HepG2 (cell line): ENCODE data around the gene TCL1A. TPM values are rescaled to one million over a fixed set of nuclear protein-coding genes. Genes with fewer than 3 reads are reported as not detected.
"Not testable (repeated sequence)": the region's sequence is repeated elsewhere in the genome, so short reads cannot be mapped to it uniquely, and the experiment has no call there.

Experiments
- ATAC-seq: fragments of 200-7000 bp; cut with Tn5 transposase; 3 replicates; pipeline ENCODE4 v1.9.1; 2020; ENCODE audit warnings: mild to moderate bottlenecking, moderate library complexity
- BruUV-seq: library from RNA; stranded (reverse); fragments of 400-500 nt; replicated peaks from 2 replicates; lab custom pipeline; 2021; lab: Mats Ljungman, UMichigan
- CTCF ChIA-PET: fragments of 300-600 bp; formaldehyde crosslinking; extraction: SDS; loops from one replicate; lab custom pipeline; 2021; ENCODE audit warnings: low total read pairs, inconsistent platforms, low intra/inter-chr PET ratio; lab: Yijun Ruan, JAX
- POLR2A ChIA-PET: fragments of 350-600 bp; sonication (Branson Sonifier 250); formaldehyde crosslinking; loops from one replicate; lab custom pipeline; 2020; ENCODE audit warnings: antibody characterized with exemption, inconsistent platforms; lab: Yijun Ruan, JAX
- DNase-seq: peaks from one replicate; pipeline ENCODE4 v3.0.0-alpha.2; 2015; ENCODE audit warnings: low spot score
- FAIRE-seq: peaks from 3 replicates; lab custom pipeline; 2011; peaks lifted over from hg19 to GRCh38; lab: Jason Lieb, UNC
- H2AFZ ChIP-seq: one replicate; pipeline ENCODE4 v1.6.1; 2011; ENCODE audit warnings: low read length, inconsistent platforms
- H3K27ac ChIP-seq: fragments of 300-600 bp; 3 replicates; pipeline ENCODE4 v1.8.0; 2011; ENCODE audit warnings: mixed run types, mild to moderate bottlenecking, mixed read lengths, low read length, inconsistent platforms; ENCODE audit not compliant: insufficient read depth; ENCODE audit errors: extremely low read length
- H3K27me3 ChIP-seq, 2 experiments: fragments of 200-600 bp in 1 of 2; 2 replicates in 1 of 2; 3 replicates in 1 of 2; pipeline versions ENCODE4 v1.6.0 to v1.8.0; 2011; ENCODE audit warnings: low read length in 2 of 2, mild to moderate bottlenecking in 2 of 2, moderate library complexity in 2 of 2, inconsistent platforms in 1 of 2; ENCODE audit not compliant: insufficient read depth in 2 of 2, control insufficient read depth in 1 of 2
- H3K36me3 ChIP-seq, 2 experiments: fragments of 200-600 bp in 1 of 2; replicated peaks in 1 of 2; 2 replicates in 1 of 2; 3 replicates in 1 of 2; pipeline versions ENCODE4 v1.5.1 to v1.8.0; 2011; ENCODE audit warnings: low read length in 2 of 2, inconsistent platforms in 1 of 2; ENCODE audit not compliant: insufficient read depth in 2 of 2, control insufficient read depth in 1 of 2
- H3K4me1 ChIP-seq: 2 replicates; pipeline ENCODE4 v1.5.1; 2012; ENCODE audit warnings: low read length, inconsistent platforms; ENCODE audit not compliant: insufficient read depth
- H3K4me2 ChIP-seq: 2 replicates; pipeline ENCODE4 v1.6.0; 2011; ENCODE audit warnings: low read depth, low read length, inconsistent platforms
- H3K4me3 ChIP-seq, 3 experiments: fragments of 200-600 bp in 1 of 3; sonication (generic), shearing (Covaris generic) in 1 of 3; replicated peaks in 1 of 3; 2 replicates each; pipeline ENCODE4 v1.5.1; 2011 to 2016; ENCODE audit warnings: low read length in 3 of 3, inconsistent platforms in 2 of 3, low read depth in 2 of 3, mild to moderate bottlenecking in 2 of 3, control low read depth in 1 of 3, mixed read lengths in 1 of 3; ENCODE audit not compliant: insufficient read depth in 1 of 3
- H3K79me2 ChIP-seq: one replicate; pipeline ENCODE4 v1.6.1; 2011; ENCODE audit warnings: low read length, inconsistent platforms; ENCODE audit not compliant: insufficient read depth
- H3K9ac ChIP-seq: 2 replicates; pipeline ENCODE4 v1.6.0; 2011; ENCODE audit warnings: mild to moderate bottlenecking, low read depth, low read length, inconsistent platforms; ENCODE audit not compliant: insufficient read depth
- H3K9me3 ChIP-seq: 2 replicates; pipeline ENCODE4 v1.5.1; 2012; ENCODE audit warnings: mild to moderate bottlenecking, low read length
- H4K20me1 ChIP-seq: 2 replicates; pipeline ENCODE4 v1.6.0; 2011; ENCODE audit warnings: inconsistent platforms, mild to moderate bottlenecking, low read length, moderate library complexity; ENCODE audit not compliant: insufficient read depth
- ATRX ChIP-seq: sonication (generic); formaldehyde crosslinking; IDR thresholded peaks from 2 replicates; pipeline ENCODE4 v1.4.0; 2020; ENCODE audit warnings: missing genetic modification reagents, borderline replicate concordance
- FOXK2 ChIP-seq: fragments of 450-650 bp; IDR thresholded peaks from 2 replicates; pipeline ENCODE4 v1.6.1; 2016
- MZF1 ChIP-seq: sonication (generic); formaldehyde crosslinking; IDR thresholded peaks from 2 replicates; pipeline ENCODE4 v1.8.1; 2023; ENCODE audit warnings: mild to moderate bottlenecking, missing genetic modification reagents, borderline replicate concordance
- NR2F1 ChIP-seq, 2 experiments: fragments of 450-650 bp in 1 of 2; formaldehyde crosslinking in 1 of 2; IDR thresholded peaks; 2 replicates each; pipeline versions ENCODE4 v1.5.0 to v1.6.1; 2016 to 2020; ENCODE audit warnings: mild to moderate bottlenecking in 1 of 2, missing compliant biosample characterization in 1 of 2, missing genetic modification reagents in 1 of 2, moderate library complexity in 1 of 2
- RBM22 ChIP-seq: fragments of 200-400 bp; formaldehyde crosslinking; optimal IDR thresholded peaks from 2 replicates; pipeline ENCODE3; 2017; ENCODE audit warnings: mild to moderate bottlenecking, low read length, moderate library complexity
- THAP11 ChIP-seq: IDR thresholded peaks from 2 replicates; pipeline ENCODE4 v1.6.1; 2016; ENCODE audit warnings: missing biosample characterization, missing genetic modification reagents
- ZBTB38 ChIP-seq: sonication (generic); formaldehyde crosslinking; IDR thresholded peaks from 2 replicates; pipeline ENCODE4 v1.5.1; 2020; ENCODE audit warnings: mild to moderate bottlenecking, missing genetic modification reagents
- ZNF260 ChIP-seq: sonication (generic); formaldehyde crosslinking; IDR thresholded peaks from 2 replicates; pipeline ENCODE4 v1.4.0; 2020; ENCODE audit warnings: missing genetic modification reagents, low read depth, mild to moderate bottlenecking, borderline replicate concordance
- ZNF34 ChIP-seq: sonication (generic); formaldehyde crosslinking; IDR thresholded peaks from 2 replicates; pipeline ENCODE4 v1.4.0; 2020; ENCODE audit warnings: mild to moderate bottlenecking, missing genetic modification reagents, borderline replicate concordance
- WGBS: methylation state at CpG from one replicate; pipeline ENCODE4 v1.1.6; 2017; ENCODE audit warnings: low lambda C conversion rate; 5-methylcytosine and 5-hydroxymethylcytosine counted together
- in situ Hi-C: cut with HindIII; loops from 2 replicates; pipeline ENCODE4 v1.10.0; 2017; ENCODE audit warnings: low pct_unique_long_range_greater_than_20kb; ENCODE audit not compliant: extremely low pct_ligation_motif_present
- intact Hi-C: fragments of 100-400 bp; cut with micrococcal nuclease; formaldehyde crosslinking; loops from one replicate; pipeline ENCODE4 v1.10.0; 2022; ENCODE audit not compliant: unreplicated experiment
- polyA plus RNA-seq, 8 experiments: library from polyadenylated mRNA; depleted of rRNA in 3 of 8; stranded (reverse) in 7 of 8; unstranded in 1 of 8; fragments of >200 nt; fragmentation: Illumina TruSeq in 4 of 8; extraction: Trizol in 4 of 8; gene quantifications; 2 replicates each; pipeline versions ENCODE4 v1.2.1 to v1.2.3, GENCODE V29; 2011 to 2016; ENCODE audit warnings: low read depth in 4 of 8, missing spikeins in 1 of 8, mixed read lengths in 1 of 8; ENCODE audit not compliant: insufficient read depth in 1 of 8
- total RNA-seq, 5 experiments: library from RNA; depleted of rRNA; stranded (reverse); fragments of >200 nt; fragmentation: Illumina TruSeq; extraction: Trizol; gene quantifications; 2 replicates each; pipeline ENCODE4 v1.2.3, GENCODE V29; 2016; ENCODE audit warnings: low read depth in 1 of 5
- TF ChIP-seq, protein P1 (sequence below): sonication (generic); formaldehyde crosslinking; IDR thresholded peaks from 2 replicates; pipeline ENCODE4 v1.9.0; 2021; ENCODE audit warnings: missing genetic modification reagents, mild to moderate bottlenecking, borderline replicate concordance
- TF ChIP-seq, protein P2 (sequence below): sonication (generic); formaldehyde crosslinking; IDR thresholded peaks from 2 replicates; pipeline ENCODE4 v1.4.0; 2020; ENCODE audit warnings: missing genetic modification reagents, mild to moderate bottlenecking, borderline replicate concordance
- TF ChIP-seq, protein P3 (sequence below): sonication (generic); formaldehyde crosslinking; IDR thresholded peaks from 2 replicates; pipeline ENCODE4 v1.5.0; 2020; ENCODE audit warnings: mild to moderate bottlenecking, missing genetic modification reagents, moderate library complexity

Gene TCL1A
- total and polyA plus RNA-seq, 2 of the 13 experiments (the other 11 are each of a cell fraction or from before 2014, with no cell fraction given): not detected

DNA sequence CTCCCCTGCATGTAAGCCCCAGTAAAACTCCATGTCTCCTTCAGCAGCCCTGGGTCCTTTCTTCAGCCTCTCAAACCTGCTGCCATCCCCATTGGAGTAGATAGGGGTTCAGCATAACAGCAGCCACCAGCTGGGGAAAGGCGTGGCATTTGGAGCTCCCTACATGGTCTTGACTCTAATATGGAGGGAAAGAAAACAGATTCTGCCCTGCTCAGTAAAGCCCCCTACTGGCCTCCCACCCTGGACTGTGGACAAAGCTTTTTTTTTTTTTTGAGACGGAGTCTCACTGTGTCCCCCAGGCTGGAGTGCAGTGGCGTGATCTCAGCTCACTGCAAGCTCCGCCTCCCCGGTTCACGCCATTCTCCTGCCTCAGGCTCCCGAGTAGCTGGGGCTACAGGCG lies 48.4 kb downstream of the TCL1A start:
- DNase-seq, in situ Hi-C loops: not testable (repeated sequence)
- peak; percentile 70 for ATAC-seq

DNA sequence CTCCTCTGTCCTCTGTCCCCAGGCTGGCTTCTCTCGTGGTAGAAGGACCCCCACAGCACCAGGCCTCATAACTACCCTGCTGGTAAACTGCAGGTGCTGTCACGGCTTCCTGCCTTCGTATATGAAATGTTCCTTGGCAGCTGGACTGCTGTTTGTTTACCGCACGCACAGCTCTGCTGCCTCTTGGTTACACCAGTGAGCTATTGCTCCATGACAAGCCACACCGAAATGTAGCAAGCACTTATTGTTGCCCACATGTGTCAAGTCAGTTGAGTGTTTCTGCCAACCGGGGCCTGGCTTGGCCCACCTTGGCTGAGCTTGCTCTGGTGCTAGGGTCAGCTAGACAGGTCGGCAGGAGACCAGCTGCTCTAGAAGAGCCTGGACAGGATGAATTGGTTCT lies 49.4 kb downstream of the TCL1A start:
- Histone ChIP-seq H3K4me2 (no peak overlapping the region), H3K9me3 (no peaks in the 10 kb centered on the region), H3K9ac (no peak overlapping the region), H3K79me2 (no peaks in the 10 kb centered on the region), H3K27me3 (peaks cover 5 to 14% of the 10 kb centered on the region in 2 experiments; a peak in 4 of 5 replicates), H3K36me3 (no peaks in the 10 kb centered on the region), H3K4me3 (no peak overlapping the region), H2AFZ (no peak overlapping the region), H3K27ac (no peak overlapping the region), H4K20me1 (no peaks in the 10 kb centered on the region), H3K4me1 (peaks cover 34% of the 10 kb centered on the region)
- in situ Hi-C loops: no loop called here
- no TSS peak for BruUV-seq
- no peak for DNase-seq
- intact Hi-C loops: no loop called here
- 54% methylated on average over 7 of the region's 8 CpGs for WGBS
- CTCF ChIA-PET: no interaction called here
- no peak for FAIRE-seq
- no peak for ATAC-seq
- POLR2A ChIA-PET: no interaction called here
- TF ChIP-seq MZF1: no peak
- TF ChIP-seq ZNF34 (CRISPR knock-in tag): no peak
- no peak for TF ChIP-seq FOXK2
- TF ChIP-seq THAP11 (CRISPR knock-in tag): no peak
- TF ChIP-seq RBM22: no peak
- no peak for TF ChIP-seq ZNF260
- no peak for TF ChIP-seq ZBTB38 (CRISPR knock-in tag)
- no peak for TF ChIP-seq NR2F1 (CRISPR knock-in tag; IDR thresholded peaks at IDR 0.05)
- no peak for TF ChIP-seq ATRX (CRISPR knock-in tag)
- TF ChIP-seq, protein P1, sequence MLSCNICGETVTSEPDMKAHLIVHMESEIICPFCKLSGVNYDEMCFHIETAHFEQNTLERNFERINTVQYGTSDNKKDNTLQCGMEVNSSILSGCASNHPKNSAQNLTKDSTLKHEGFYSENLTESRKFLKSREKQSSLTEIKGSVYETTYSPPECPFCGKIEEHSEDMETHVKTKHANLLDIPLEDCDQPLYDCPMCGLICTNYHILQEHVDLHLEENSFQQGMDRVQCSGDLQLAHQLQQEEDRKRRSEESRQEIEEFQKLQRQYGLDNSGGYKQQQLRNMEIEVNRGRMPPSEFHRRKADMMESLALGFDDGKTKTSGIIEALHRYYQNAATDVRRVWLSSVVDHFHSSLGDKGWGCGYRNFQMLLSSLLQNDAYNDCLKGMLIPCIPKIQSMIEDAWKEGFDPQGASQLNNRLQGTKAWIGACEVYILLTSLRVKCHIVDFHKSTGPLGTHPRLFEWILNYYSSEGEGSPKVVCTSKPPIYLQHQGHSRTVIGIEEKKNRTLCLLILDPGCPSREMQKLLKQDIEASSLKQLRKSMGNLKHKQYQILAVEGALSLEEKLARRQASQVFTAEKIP: no peak

More for the DNA sequence above, 48.4 kb downstream of the TCL1A start:
- H3K9me3 ChIP-seq, BruUV-seq, FAIRE-seq, H3K4me3 ChIP-seq, CTCF ChIA-PET, intact Hi-C loops, H4K20me1 ChIP-seq, H3K36me3 ChIP-seq, H2AFZ ChIP-seq, POLR2A ChIA-PET, H3K27ac ChIP-seq, H3K4me2 ChIP-seq, H3K9ac ChIP-seq, H3K79me2 ChIP-seq: not testable (repeated sequence)
- 34% methylated on average over 8 of the region's 8 CpGs for WGBS
- peaks cover 30% of the 10 kb centered on the region for H3K4me1 ChIP-seq
- peaks cover under 1 to 17% of the 10 kb centered on the region in 2 experiments; a peak in 3 of 5 replicates for H3K27me3 ChIP-seq
- TF ChIP-seq, protein P2, sequence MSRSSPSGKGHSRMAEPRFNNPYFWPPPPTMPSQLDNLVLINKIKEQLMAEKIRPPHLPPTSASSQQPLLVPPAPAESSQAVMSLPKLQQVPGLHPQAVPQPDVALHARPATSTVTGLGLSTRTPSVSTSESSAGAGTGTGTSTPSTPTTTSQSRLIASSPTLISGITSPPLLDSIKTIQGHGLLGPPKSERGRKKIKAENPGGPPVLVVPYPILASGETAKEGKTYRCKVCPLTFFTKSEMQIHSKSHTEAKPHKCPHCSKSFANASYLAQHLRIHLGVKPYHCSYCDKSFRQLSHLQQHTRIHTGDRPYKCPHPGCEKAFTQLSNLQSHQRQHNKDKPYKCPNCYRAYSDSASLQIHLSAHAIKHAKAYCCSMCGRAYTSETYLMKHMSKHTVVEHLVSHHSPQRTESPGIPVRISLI (CRISPR knock-in tag): peak; percentile 72; the same call in 1 of the 2 replicates
- TF ChIP-seq, protein P3, sequence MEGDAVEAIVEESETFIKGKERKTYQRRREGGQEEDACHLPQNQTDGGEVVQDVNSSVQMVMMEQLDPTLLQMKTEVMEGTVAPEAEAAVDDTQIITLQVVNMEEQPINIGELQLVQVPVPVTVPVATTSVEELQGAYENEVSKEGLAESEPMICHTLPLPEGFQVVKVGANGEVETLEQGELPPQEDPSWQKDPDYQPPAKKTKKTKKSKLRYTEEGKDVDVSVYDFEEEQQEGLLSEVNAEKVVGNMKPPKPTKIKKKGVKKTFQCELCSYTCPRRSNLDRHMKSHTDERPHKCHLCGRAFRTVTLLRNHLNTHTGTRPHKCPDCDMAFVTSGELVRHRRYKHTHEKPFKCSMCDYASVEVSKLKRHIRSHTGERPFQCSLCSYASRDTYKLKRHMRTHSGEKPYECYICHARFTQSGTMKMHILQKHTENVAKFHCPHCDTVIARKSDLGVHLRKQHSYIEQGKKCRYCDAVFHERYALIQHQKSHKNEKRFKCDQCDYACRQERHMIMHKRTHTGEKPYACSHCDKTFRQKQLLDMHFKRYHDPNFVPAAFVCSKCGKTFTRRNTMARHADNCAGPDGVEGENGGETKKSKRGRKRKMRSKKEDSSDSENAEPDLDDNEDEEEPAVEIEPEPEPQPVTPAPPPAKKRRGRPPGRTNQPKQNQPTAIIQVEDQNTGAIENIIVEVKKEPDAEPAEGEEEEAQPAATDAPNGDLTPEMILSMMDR: 0 out of 2 replicates have a peak, but pooled peaks have one; percentile 16
